ENCODE measurements around the gene CCSER2.

The CCSER2 gene

DNA sequence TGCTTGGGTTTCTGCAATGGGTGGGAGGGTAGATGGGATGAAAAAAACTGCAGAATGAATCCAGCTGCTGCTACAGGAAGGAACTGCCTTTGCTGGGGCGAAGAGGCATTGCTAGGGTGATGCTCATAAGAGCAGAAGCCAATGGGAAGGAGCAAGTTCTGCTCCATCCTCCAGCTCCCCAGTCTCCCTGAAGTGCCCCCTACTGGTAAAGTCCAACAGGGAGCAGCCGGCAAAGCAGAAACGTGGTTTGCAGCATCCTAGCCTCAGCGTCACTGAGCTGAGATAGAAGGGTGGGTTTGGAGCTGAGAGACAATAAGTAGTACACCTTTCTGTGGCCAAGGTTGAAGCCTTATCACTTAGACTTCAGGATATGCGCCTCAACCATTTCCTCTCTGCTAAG, 220.5 kb downstream of the CCSER2 start:
- in situ Hi-C loops (cut with MboI; ENCODE audit: low pct_unique_long_range_greater_than_20kb, low sequenced_read_pairs, unreplicated experiment): loop anchor here (10.0 kb wide), 1 partner anchor 284 kb away; no protein-coding TSS in a partner anchor
- DNase-seq (ENCODE audit: low spot score): no peak
- TF ChIP-seq, protein P1, sequence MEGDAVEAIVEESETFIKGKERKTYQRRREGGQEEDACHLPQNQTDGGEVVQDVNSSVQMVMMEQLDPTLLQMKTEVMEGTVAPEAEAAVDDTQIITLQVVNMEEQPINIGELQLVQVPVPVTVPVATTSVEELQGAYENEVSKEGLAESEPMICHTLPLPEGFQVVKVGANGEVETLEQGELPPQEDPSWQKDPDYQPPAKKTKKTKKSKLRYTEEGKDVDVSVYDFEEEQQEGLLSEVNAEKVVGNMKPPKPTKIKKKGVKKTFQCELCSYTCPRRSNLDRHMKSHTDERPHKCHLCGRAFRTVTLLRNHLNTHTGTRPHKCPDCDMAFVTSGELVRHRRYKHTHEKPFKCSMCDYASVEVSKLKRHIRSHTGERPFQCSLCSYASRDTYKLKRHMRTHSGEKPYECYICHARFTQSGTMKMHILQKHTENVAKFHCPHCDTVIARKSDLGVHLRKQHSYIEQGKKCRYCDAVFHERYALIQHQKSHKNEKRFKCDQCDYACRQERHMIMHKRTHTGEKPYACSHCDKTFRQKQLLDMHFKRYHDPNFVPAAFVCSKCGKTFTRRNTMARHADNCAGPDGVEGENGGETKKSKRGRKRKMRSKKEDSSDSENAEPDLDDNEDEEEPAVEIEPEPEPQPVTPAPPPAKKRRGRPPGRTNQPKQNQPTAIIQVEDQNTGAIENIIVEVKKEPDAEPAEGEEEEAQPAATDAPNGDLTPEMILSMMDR (IDR thresholded peaks at IDR 0.05; ENCODE audit: extremely low read depth, insufficient read depth, missing control alignments): peak; percentile 37

DNA sequence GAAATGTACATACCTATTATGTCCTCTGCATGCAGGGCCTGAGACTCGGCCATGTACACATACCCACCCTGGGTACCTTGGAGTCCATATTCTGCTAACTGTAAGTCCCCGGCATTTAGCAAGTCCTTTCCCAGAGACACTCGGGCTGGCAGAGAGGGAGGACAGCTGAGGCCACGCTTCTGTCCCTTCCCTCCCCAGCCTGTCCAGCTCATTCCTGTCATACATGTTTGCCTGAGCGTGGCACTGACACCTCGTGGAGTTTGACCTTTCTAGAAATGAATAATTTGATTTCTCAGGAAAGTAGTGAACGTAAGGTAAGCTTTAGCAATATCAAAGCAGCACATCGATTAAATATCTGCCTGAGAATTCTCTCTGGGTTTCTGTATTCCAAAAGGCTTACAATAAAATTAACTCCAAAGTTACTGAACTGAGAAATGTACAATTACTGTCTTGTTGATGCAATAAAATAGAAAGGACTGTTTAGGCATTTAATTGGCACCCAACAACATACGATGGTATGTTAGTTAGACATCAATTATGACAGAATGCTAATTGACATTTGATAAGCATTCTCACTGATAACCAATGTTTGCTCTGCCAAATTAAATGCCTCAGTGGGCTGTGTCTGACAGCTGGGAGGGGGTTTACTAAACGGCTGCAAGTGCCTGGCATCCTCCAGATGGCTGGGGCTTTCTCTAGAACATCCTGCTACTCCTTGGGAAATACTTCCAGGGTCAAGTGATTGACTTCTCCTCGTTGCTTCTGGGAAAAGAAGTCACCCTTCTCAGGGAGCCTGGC, 221.2 kb downstream of the CCSER2 start:
- in situ Hi-C loops (cut with MboI; ENCODE audit: low pct_unique_long_range_greater_than_20kb, low sequenced_read_pairs, unreplicated experiment): loop anchor here (10.0 kb wide), 1 partner anchor 285 kb away; no protein-coding TSS in a partner anchor
- no peak for DNase-seq (ENCODE audit: low spot score)
- TF ChIP-seq, protein P1 (IDR thresholded peaks at IDR 0.05; ENCODE audit: extremely low read depth, insufficient read depth, missing control alignments): no peak

DNA sequence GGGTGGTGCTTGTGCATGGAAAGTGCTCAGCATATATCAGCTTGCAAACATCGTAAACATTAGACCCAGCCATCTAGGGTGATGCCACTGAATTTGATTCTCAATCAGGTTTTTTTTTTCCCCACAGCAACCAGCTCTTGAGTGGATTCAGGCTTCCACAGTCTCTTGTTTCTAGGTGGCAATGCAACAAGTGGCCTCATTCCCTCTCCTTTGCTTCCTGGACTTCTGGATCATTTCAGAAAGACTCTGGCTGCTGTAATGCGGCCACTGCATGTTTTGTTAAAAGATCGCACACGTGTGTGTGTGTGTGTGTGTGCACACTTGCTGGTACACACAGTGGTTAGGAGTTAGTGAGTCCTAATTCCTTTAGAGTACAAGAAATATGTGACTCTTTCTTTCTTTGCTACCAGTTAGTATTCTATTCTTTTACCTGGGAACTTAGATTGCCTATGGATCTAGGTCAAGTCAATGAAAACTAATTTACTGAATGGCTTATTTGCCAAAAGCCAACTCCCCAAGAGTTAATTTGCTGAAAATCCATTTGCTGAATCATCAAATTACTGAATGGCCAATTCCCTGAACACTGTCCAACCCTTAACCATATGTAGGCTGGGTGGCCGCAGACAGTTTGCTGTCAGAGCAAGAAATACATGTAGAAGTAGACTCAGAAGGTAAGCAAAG, 222.5 kb downstream of the CCSER2 start:
- in situ Hi-C loops (cut with MboI; ENCODE audit: low pct_unique_long_range_greater_than_20kb, low sequenced_read_pairs, unreplicated experiment): no loop called here
- TF ChIP-seq, protein P1 (IDR thresholded peaks at IDR 0.05; ENCODE audit: extremely low read depth, insufficient read depth, missing control alignments): no peak
- no peak for DNase-seq (ENCODE audit: low spot score)

DNA sequence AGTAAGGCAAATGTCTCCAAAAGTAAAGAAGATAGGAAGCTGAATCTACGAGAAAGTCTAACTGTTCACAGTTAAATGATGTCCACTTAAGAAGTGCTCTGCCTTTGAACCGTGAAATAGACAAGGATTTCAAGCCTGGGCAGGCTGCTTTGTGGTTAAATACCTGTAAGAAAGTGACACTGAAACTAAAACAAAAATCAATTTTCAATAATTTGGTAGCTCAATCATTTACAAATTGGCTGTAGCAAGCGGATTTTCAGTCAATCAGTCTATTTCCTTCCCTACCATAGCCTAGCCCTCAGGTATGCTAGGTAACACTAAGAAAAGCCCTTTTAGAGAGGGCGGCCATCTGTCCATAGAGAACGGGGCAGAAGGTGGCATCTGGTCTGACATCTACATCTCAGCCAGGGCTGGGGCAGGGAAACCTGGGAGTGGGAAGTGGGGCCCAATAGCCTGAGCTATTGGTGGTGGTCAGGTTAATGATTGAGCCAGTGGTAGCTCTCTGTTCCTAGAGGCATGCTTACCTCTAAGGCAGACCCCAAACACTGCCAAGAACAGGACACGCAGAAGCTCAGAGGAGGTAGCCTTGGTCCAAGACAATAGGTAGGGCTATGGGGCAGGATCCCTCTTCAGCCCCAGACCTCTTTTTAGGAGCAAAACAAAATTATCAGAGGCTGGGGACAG, 223.2 kb downstream of the CCSER2 start:
- in situ Hi-C loops (cut with MboI; ENCODE audit: low pct_unique_long_range_greater_than_20kb, low sequenced_read_pairs, unreplicated experiment): no loop called here
- TF ChIP-seq, protein P1 (IDR thresholded peaks at IDR 0.05; ENCODE audit: extremely low read depth, insufficient read depth, missing control alignments): no peak

DNA sequence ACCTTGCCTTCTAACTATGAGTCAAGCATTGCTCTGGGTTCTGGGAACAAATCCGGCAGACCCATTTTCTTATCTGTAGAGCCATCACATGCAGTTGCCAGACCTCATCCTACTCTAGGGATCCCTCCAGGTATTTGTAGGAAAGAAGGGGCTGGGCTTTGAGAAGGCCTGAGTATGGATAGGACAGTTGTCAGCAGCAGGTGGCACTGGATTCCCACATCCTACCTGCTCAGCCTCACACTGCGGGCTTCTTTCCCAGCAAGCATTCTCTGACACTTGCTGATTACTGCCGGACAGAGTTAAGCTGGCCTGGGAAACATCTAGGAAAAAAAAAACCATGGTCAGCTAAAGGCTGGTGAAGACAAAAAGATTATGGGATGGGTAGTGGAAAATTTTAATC, 224.1 kb downstream of the CCSER2 start:
- in situ Hi-C loops (cut with MboI; ENCODE audit: low pct_unique_long_range_greater_than_20kb, low sequenced_read_pairs, unreplicated experiment): no loop called here
- DNase-seq (ENCODE audit: low spot score): no peak
- TF ChIP-seq, protein P1 (IDR thresholded peaks at IDR 0.05; ENCODE audit: extremely low read depth, insufficient read depth, missing control alignments): no peak

More for the DNA sequence above, 223.2 kb downstream of the CCSER2 start:
- no peak for DNase-seq (ENCODE audit: low spot score)

DNA sequence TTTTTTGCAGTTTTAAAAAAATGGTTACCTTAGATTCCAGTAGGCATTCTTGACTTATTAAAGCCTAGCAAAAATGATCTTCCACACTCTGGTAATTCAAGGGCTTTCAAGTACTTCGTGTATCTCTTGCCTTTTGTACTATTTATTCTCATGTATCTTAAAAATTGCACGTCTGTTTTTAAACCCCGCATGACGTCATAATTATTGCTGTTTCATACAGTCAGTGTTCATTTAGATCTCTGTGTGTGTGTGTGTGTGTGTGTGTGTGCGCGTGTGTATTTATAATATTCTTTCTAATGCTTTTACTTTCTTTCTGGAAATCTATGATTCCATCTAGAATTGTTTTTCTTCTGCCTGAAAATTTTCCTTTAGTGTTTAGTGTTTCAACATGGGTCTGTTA, 234.2 kb downstream of the CCSER2 start:
- TF ChIP-seq, protein P1 (IDR thresholded peaks at IDR 0.05; ENCODE audit: extremely low read depth, insufficient read depth, missing control alignments): no peak
- in situ Hi-C loops (cut with MboI; ENCODE audit: low pct_unique_long_range_greater_than_20kb, low sequenced_read_pairs, unreplicated experiment): no loop called here
- no peak for DNase-seq (ENCODE audit: low spot score)
